GM10248 (cell line): ENCODE results near the gene CD200R1L.

ENCODE experiments used
- CTCF ChIA-PET: fragments of 300-600 bp; sonication (Branson Sonifier 250); formaldehyde crosslinking; extraction: SDS; loops from one replicate; lab custom pipeline; 2021; ENCODE audit warnings: antibody characterized with exemption; lab: Yijun Ruan, JAX
- POLR2A ChIA-PET: fragments of 350-650 bp; sonication (Branson Sonifier 250); formaldehyde crosslinking; extraction: SDS; loops from one replicate; lab custom pipeline; 2020; ENCODE audit warnings: antibody characterized with exemption; lab: Yijun Ruan, JAX
- DNase-seq: peaks from one replicate; pipeline ENCODE4 v3.0.0; 2012; ENCODE audit errors: extremely low spot score
- CTCF ChIP-seq: IDR thresholded peaks from 2 replicates; pipeline ENCODE4 v1.5.1; 2012; ENCODE audit warnings: mild to moderate bottlenecking, low read depth; ENCODE audit errors: extremely low read depth, missing control alignments, control extremely low read depth

Gene CD200R1L

GRCh38 chr3:112775011-112775742, 71.5 kb downstream of the CD200R1L start:
- CTCF ChIA-PET, result interaction anchor here (1.1 to 1.8 kb wide), 4 partner anchors 14 to 111 kb away, joined by 3 to 8 read pairs (median 4); no protein-coding TSS in a partner anchor
- POLR2A ChIA-PET, result no interaction called here
- no peak for DNase-seq
- no peak for TF ChIP-seq CTCF

- CTCF ChIA-PET, result interaction anchor here (1.1 to 2.1 kb wide), 5 partner anchors 13 to 111 kb away, joined by 3 to 8 read pairs (median 4); no protein-coding TSS in a partner anchor
- POLR2A ChIA-PET, result no interaction called here
- no peak for TF ChIP-seq CTCF
- DNase-seq, result no peak
These were observed 72.3 kb downstream of the CD200R1L start for GRCh38 chr3:112774293-112774926.

- POLR2A ChIA-PET, result no interaction called here
- DNase-seq, result no peak
- CTCF ChIA-PET, result interaction anchor here (1.1 to 2.1 kb wide), 6 partner anchors 13 to 130 kb away, joined by 3 to 8 read pairs (median 4); no protein-coding TSS in a partner anchor
- TF ChIP-seq CTCF, result no peak
These were observed 72.8 kb downstream of the CD200R1L start for GRCh38 chr3:112773864-112774263.

- ChIA-PET POLR2A (no interaction called here), CTCF (interaction anchor here (1.9 kb wide), 1 partner anchor 36 kb away, joined by 6 read pairs; no protein-coding TSS in a partner anchor)
- TF ChIP-seq CTCF, result no peak
- no peak for DNase-seq
These were observed 75.7 kb downstream of the CD200R1L start for GRCh38 chr3:112770951-112771350.

GRCh38 chr3:112770032-112770626, 76.5 kb downstream of the CD200R1L start:
- POLR2A ChIA-PET, result no interaction called here
- no peak for TF ChIP-seq CTCF
- CTCF ChIA-PET, result interaction anchor here (1.9 kb wide), 1 partner anchor 35 kb away, joined by 6 read pairs; no protein-coding TSS in a partner anchor
- no peak for DNase-seq

- CTCF ChIA-PET, result interaction anchor here (1.9 kb wide), 1 partner anchor 35 kb away, joined by 6 read pairs; no protein-coding TSS in a partner anchor
- DNase-seq, result no peak
- POLR2A ChIA-PET, result no interaction called here
- no peak for TF ChIP-seq CTCF
These were observed 77.2 kb downstream of the CD200R1L start for GRCh38 chr3:112769286-112769978.
